HEK293 (cell line): ENCODE measurements around the gene RGS7.

ENCODE experiments used
- CTCF ChIA-PET: fragments of 350-600 bp; formaldehyde crosslinking; extraction: SDS; loops from one replicate; lab custom pipeline; 2021; ENCODE audit warnings: antibody characterized with exemption; lab: Yijun Ruan, JAX
- POLR2A ChIA-PET: fragments of 300-600 bp; formaldehyde crosslinking; extraction: SDS; loops from one replicate; lab custom pipeline; 2020; ENCODE audit warnings: antibody characterized with exemption, inconsistent platforms; lab: Yijun Ruan, JAX
- H3K27ac ChIP-seq: fragments of 200-500 bp; sonication (Bioruptor generic); 2 replicates; pipeline ENCODE4 v1.5.1; 2014; ENCODE audit warnings: low read depth, low read length, control low read depth, inconsistent platforms; ENCODE audit errors: extremely low read depth
- H3K36me3 ChIP-seq, 2 experiments: fragments of 200-500 bp in 1 of 2; sonication (Bioruptor generic) in 1 of 2; 1 replicate in 1 of 2; 2 replicates in 1 of 2; pipeline ENCODE4 v1.5.1; 2014 to 2017; ENCODE audit warnings: inconsistent platforms in 2 of 2, low read length in 2 of 2; ENCODE audit not compliant: control insufficient read depth in 2 of 2, insufficient read depth in 1 of 2
- H3K4me1 ChIP-seq: fragments of 200-500 bp; sonication (Bioruptor generic); 2 replicates; pipeline ENCODE4 v1.5.1; 2014; ENCODE audit warnings: mild to moderate bottlenecking, low read length, inconsistent platforms; ENCODE audit not compliant: control insufficient read depth, insufficient read depth
- H3K4me3 ChIP-seq: 2 replicates; pipeline ENCODE4 v1.5.1; 2011; ENCODE audit warnings: low read depth, mild to moderate bottlenecking, control low read depth, low read length, moderate library complexity
- H3K9me3 ChIP-seq: fragments of 200-500 bp; sonication (Bioruptor generic); 2 replicates; pipeline ENCODE4 v1.5.1; 2014; ENCODE audit warnings: low read depth, low read length, inconsistent platforms; ENCODE audit not compliant: control insufficient read depth, insufficient read depth
- BCL11B ChIP-seq: fragments of 450-650 bp; formaldehyde crosslinking; IDR thresholded peaks from 2 replicates; pipeline ENCODE4 v1.5.1; 2016; ENCODE audit warnings: low read depth, missing biosample characterization, missing genetic modification characterization
- ELK4 ChIP-seq: IDR thresholded peaks from 2 replicates; pipeline ENCODE4 v1.6.1; 2011; ENCODE audit warnings: mild to moderate bottlenecking, low read depth, low read length, borderline replicate concordance
- HIC1 ChIP-seq: fragments of 450-650 bp; formaldehyde crosslinking; IDR thresholded peaks from 2 replicates; pipeline ENCODE4 v1.5.1; 2016; ENCODE audit warnings: missing biosample characterization, missing genetic modification characterization
- RBAK ChIP-seq: fragments of 450-650 bp; formaldehyde crosslinking; IDR thresholded peaks from 2 replicates; pipeline ENCODE4 v1.5.1; 2016; ENCODE audit warnings: missing biosample characterization, missing genetic modification characterization
- SCRT1 ChIP-seq: fragments of 450-650 bp; formaldehyde crosslinking; IDR thresholded peaks from 2 replicates; pipeline ENCODE4 v1.5.1; 2016; ENCODE audit warnings: missing biosample characterization, missing genetic modification characterization, borderline replicate concordance
- ZBTB49 ChIP-seq: fragments of 450-650 bp; formaldehyde crosslinking; IDR thresholded peaks from 2 replicates; pipeline ENCODE4 v1.5.1; 2016; ENCODE audit warnings: missing biosample characterization, missing genetic modification characterization, low read depth
- ZFP3 ChIP-seq: fragments of 450-650 bp; formaldehyde crosslinking; IDR thresholded peaks from 2 replicates; pipeline ENCODE4 v1.5.1; 2016; ENCODE audit warnings: low read depth, missing biosample characterization, missing genetic modification characterization
- ZFP37 ChIP-seq: fragments of 450-650 bp; formaldehyde crosslinking; IDR thresholded peaks from 2 replicates; pipeline ENCODE4 v1.5.1; 2016; ENCODE audit warnings: missing biosample characterization, missing genetic modification characterization
- ZNF148 ChIP-seq: fragments of 450-650 bp; formaldehyde crosslinking; IDR thresholded peaks from 2 replicates; pipeline ENCODE4 v1.5.0; 2017; ENCODE audit warnings: missing biosample characterization, missing genetic modification characterization, borderline replicate concordance
- ZNF24 ChIP-seq: fragments of 450-650 bp; formaldehyde crosslinking; IDR thresholded peaks from 2 replicates; pipeline ENCODE4 v1.5.1; 2016; ENCODE audit warnings: missing biosample characterization, missing genetic modification characterization
- ZNF274 ChIP-seq, 2 experiments: fragments of 200-500 bp in 1 of 2; fragments of 450-650 bp in 1 of 2; sonication (Bioruptor generic) in 1 of 2; formaldehyde crosslinking in 1 of 2; IDR thresholded peaks; 2 replicates each; pipeline versions ENCODE4 v1.5.1 to v1.6.1; 2014 to 2016; ENCODE audit warnings: borderline replicate concordance in 1 of 2, inconsistent platforms in 1 of 2, low read length in 1 of 2, missing biosample characterization in 1 of 2, missing genetic modification characterization in 1 of 2
- ZNF354C ChIP-seq: fragments of 450-650 bp; formaldehyde crosslinking; IDR thresholded peaks from 2 replicates; pipeline ENCODE4 v1.5.1; 2016; ENCODE audit warnings: missing biosample characterization, missing genetic modification characterization, low read depth, borderline replicate concordance
- ZNF426 ChIP-seq: fragments of 450-650 bp; formaldehyde crosslinking; IDR thresholded peaks from 2 replicates; pipeline ENCODE4 v1.5.1; 2017; ENCODE audit warnings: missing biosample characterization, missing genetic modification characterization, mild to moderate bottlenecking, inconsistent platforms, moderate library complexity
- ZNF501 ChIP-seq: fragments of 450-650 bp; formaldehyde crosslinking; IDR thresholded peaks from 2 replicates; pipeline ENCODE4 v1.5.1; 2016; ENCODE audit warnings: missing biosample characterization, missing genetic modification characterization
- ZNF544 ChIP-seq: fragments of 450-650 bp; formaldehyde crosslinking; IDR thresholded peaks from 2 replicates; pipeline ENCODE4 v1.5.0; 2017; ENCODE audit warnings: missing biosample characterization, missing genetic modification characterization
- ZNF555 ChIP-seq: fragments of 450-650 bp; formaldehyde crosslinking; conservative IDR thresholded peaks from 2 replicates; pipeline ENCODE4 v1.5.1; 2017; ENCODE audit warnings: missing biosample characterization, mild to moderate bottlenecking, missing genetic modification characterization, inconsistent platforms
- ZNF626 ChIP-seq: fragments of 450-650 bp; sonication (Bioruptor Pico); formaldehyde crosslinking; IDR thresholded peaks from 2 replicates; pipeline ENCODE4 v1.5.1; 2018; ENCODE audit warnings: missing biosample characterization, missing genetic modification characterization, inconsistent platforms
- ZNF658 ChIP-seq: fragments of 450-650 bp; formaldehyde crosslinking; IDR thresholded peaks from 2 replicates; pipeline ENCODE4; 2016; ENCODE audit warnings: missing biosample characterization, missing genetic modification characterization
- ZNF701 ChIP-seq: fragments of 450-650 bp; formaldehyde crosslinking; IDR thresholded peaks from 2 replicates; pipeline ENCODE4 v1.5.1; 2016; ENCODE audit warnings: missing biosample characterization, missing genetic modification characterization
- ZNF747 ChIP-seq: fragments of 450-650 bp; formaldehyde crosslinking; IDR thresholded peaks from 2 replicates; pipeline ENCODE4 v1.5.1; 2016; ENCODE audit warnings: missing biosample characterization, missing genetic modification characterization
- ZSCAN18 ChIP-seq: fragments of 450-650 bp; formaldehyde crosslinking; IDR thresholded peaks from 2 replicates; pipeline ENCODE4 v1.5.1; 2016; ENCODE audit warnings: missing biosample characterization, missing genetic modification characterization
- ZSCAN5A ChIP-seq: fragments of 450-650 bp; formaldehyde crosslinking; IDR thresholded peaks from 2 replicates; pipeline ENCODE4 v1.5.1; 2016; ENCODE audit warnings: missing biosample characterization, missing genetic modification characterization

Gene RGS7

GRCh38 chr1:240854367-240854766, 502.6 kb downstream of the RGS7 start (continued):
- TF ChIP-seq ZNF274 (IDR thresholded peaks at IDR 0.05; ENCODE audit: low read length) (no peak), ZNF274 (tag by site-specific recombination; IDR thresholded peaks at IDR 0.05; ENCODE audit: borderline replicate concordance) (no peak), RBAK (no peak), ZNF544 (tag by site-specific recombination) (no peak), ZNF658 (no peak)

- no peaks in the 10 kb centered on the region for H3K36me3 ChIP-seq
- POLR2A ChIA-PET, result no interaction called here
- CTCF ChIA-PET, result interaction anchor here (0.5 to 0.6 kb wide), 3 partner anchors 10 to 206 kb away, joined by 3 read pairs; no protein-coding TSS in a partner anchor
- no peaks in the 10 kb centered on the region for H3K4me1 ChIP-seq
- no peak overlapping the region for H3K27ac ChIP-seq
- H3K4me3 ChIP-seq, result no peak overlapping the region
- no peaks in the 10 kb centered on the region for H3K9me3 ChIP-seq
- TF ChIP-seq HIC1 (no peak), ZFP37 (no peak), ZNF24 (tag by site-specific recombination) (no peak), ZNF555 (no peak), ZSCAN18 (tag by site-specific recombination) (no peak), ZNF426 (tag by site-specific recombination) (no peak), ZBTB49 (no peak), ZNF544 (tag by site-specific recombination) (no peak), SCRT1 (tag by site-specific recombination) (no peak), ZSCAN5A (no peak), ZNF747 (tag by site-specific recombination) (no peak), ZNF701 (tag by site-specific recombination) (no peak), BCL11B (tag by site-specific recombination) (no peak), ZNF626 (tag by site-specific recombination) (no peak), ZFP3 (tag by site-specific recombination) (no peak), ZNF501 (tag by site-specific recombination) (no peak), ELK4 (no peak), ZNF354C (tag by site-specific recombination) (no peak), ZNF148 (tag by site-specific recombination) (no peak)
Measured at GRCh38 chr1:240847325-240847724, 509.7 kb downstream of the RGS7 start.
